ENCODE data around the gene POR.
"Not testable (repeated sequence)": the region's sequence is repeated elsewhere in the genome, so short reads cannot be mapped to it uniquely, and the experiment has no call there.

POR gene

GRCh38 chr7:75887669-75888369, 27.1 kb upstream of the POR start:
- no peak for DNase-seq

GRCh38 chr7:75888464-75889222, 26.3 kb upstream of the POR start:
- DNase-seq = no peak

- DNase-seq = no peak
Observed at GRCh38 chr7:75889223-75889825, 25.6 kb upstream of the POR start.

GRCh38 chr7:75889826-75890225, 25.1 kb upstream of the POR start:
- DNase-seq = no peak

GRCh38 chr7:75891237-75891636, 23.7 kb upstream of the POR start:
- not testable (repeated sequence) for DNase-seq

- DNase-seq = no peak
Observed at GRCh38 chr7:75891815-75892411, 23.0 kb upstream of the POR start.

GRCh38 chr7:75892634-75893272, 22.2 kb upstream of the POR start:
- no peak for DNase-seq

- DNase-seq = no peak
Observed at GRCh38 chr7:75896803-75897327, 18.1 kb upstream of the POR start.

- no peak for DNase-seq
Observed at GRCh38 chr7:75900617-75901315, 14.2 kb upstream of the POR start.

- no peak for DNase-seq
Observed at GRCh38 chr7:75905785-75906604, 9.0 kb upstream of the POR start.

GRCh38 chr7:75906991-75907667, 7.8 kb upstream of the POR start:
- DNase-seq = no peak

- not testable (repeated sequence) for DNase-seq
Observed at GRCh38 chr7:75907668-75908039, 7.3 kb upstream of the POR start.

GRCh38 chr7:75909521-75910132, 5.3 kb upstream of the POR start:
- DNase-seq = no peak

- not testable (repeated sequence) for DNase-seq
Observed at GRCh38 chr7:75911186-75911585, 3.8 kb upstream of the POR start.

GRCh38 chr7:75913437-75913836, 1.5 kb upstream of the POR start:
- DNase-seq = no peak

GRCh38 chr7:75914169-75914654, 743 bp upstream of the POR start:
- DNase-seq = no peak

GRCh38 chr7:75915416-75916156, 631 bp downstream of the POR start:
- DNase-seq = no peak

- DNase-seq = no peak
Observed at GRCh38 chr7:75916259-75916658, 1.3 kb downstream of the POR start.
